Activated effector memory CD4-positive, alpha-beta T cell treated with Interleukin-2 at 50 U/mL for 16 hours (primary cell): ENCODE results near the gene CPT2.

ENCODE experiments used
- DNase-seq: peaks from one replicate; pipeline ENCODE4 v3.0.0-alpha.2; 2020

Gene CPT2

GRCh38 chr1:53220171-53220961, 23.7 kb downstream of the CPT2 start, which contains the start of gene CZIB:
Gene CZIB (minus strand): TSS chr1:53220634. CDS start chr1:53220575, 59 bp downstream.
- peak; percentile 90 for DNase-seq

- no peak for DNase-seq
Measured at GRCh38 chr1:53220962-53221286, 24.3 kb downstream of the CPT2 start.

GRCh38 chr1:53237638-53238037, 41.0 kb downstream of the CPT2 start:
- no peak for DNase-seq

GRCh38 chr1:53238197-53239155, 41.9 kb downstream of the CPT2 start, which contains the start of gene MAGOH:
Gene MAGOH (minus strand): TSS chr1:53238518. CDS start chr1:53238448, 70 bp downstream.
- peak; percentile 89 for DNase-seq

- no peak for DNase-seq
Measured at GRCh38 chr1:53241828-53242227, 45.2 kb downstream of the CPT2 start.

DNA sequence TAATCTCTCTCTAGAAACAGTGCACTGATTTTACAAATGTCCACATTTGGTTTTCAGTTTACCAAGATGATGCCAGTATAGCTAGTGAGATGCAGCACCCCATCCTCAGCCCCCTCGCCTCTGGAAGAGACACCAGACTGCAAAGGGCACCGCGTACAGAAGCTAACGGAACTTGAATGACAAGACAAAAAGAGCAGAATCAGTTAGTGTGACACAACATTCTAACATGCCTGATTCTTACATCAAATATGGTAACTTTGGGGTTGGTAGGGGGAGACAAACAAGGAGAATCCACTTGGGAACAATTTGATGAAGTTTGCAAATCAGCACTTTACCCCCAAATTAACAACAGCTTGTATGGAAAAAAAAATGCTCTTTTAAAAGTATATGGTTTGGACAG, 45.8 kb downstream of the CPT2 start:
- no peak for DNase-seq

GRCh38 chr1:53244141-53244540, 47.5 kb downstream of the CPT2 start:
- no peak for DNase-seq

GRCh38 chr1:53246261-53247134, 49.9 kb downstream of the CPT2 start:
- no peak for DNase-seq

DNA sequence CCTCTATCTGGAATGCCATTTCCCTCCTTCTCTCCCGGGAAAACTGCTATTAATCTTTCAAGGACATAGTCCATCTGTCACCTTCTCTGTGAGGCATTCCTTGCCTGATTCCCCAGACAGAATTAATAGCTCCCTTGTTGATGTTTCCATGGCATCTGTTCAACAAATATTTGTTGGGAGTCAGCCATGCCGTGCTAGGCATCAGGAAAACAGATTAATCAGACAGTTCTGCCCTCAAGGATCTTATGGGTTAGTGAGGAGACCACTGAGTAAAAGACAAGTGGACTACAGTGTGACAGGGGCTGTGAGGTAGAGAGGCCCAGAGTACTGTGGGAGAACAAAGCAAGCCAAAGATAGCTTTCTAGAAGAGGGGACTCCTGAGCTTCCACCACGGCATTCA, 53.1 kb downstream of the CPT2 start:
- DNase-seq: no peak

GRCh38 chr1:53250325-53250724, 53.7 kb downstream of the CPT2 start:
- no peak for DNase-seq

DNA sequence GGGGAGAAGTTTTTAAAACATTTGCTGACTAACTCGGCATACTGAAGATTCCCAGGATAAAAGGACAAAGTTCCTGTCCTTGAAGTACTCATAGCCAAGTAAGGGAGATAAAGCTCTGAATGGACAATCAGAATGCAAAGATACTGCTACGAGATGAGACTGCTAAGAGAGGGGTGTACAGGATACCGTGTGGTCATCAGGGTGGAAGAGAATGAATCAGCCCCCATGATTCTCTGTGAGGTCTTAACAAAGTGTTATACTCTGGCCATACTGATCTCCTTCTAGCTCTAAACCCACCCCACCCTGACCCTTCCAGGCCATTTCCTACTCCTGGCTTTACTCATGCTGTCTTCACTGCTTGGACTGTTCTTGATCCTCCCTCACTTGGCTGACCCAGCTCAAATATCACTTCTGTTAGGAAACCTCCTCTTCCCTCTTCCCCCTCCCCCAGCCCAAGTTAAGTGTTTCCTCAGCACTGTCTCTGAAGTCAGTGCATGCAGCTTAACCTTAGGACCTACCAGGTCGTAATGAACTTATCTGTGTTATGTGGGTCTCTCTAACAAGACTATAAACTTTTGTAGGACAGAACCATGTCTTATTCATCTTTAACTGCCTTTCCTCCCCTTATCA, 57.5 kb downstream of the CPT2 start:
- DNase-seq: no peak

DNA sequence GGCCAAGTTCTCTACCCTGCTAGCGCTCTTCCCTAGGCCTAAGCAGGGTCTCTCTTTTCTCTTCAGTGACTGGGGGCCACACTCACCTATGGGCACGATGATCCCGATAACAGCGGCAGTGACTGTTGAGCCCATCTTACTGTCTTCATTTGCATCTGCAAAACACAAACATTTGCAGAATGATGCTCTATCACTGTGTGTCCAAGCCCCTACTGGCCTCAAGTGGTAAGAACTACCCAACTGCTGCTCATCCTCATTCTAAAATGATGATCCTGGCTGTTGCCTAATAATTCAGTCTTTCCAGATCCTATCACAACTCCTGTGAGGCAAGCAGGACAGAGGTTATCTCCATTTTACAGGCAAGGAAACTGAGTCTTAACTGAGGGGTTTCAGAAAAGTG, 58.4 kb downstream of the CPT2 start:
- DNase-seq: no peak

DNA sequence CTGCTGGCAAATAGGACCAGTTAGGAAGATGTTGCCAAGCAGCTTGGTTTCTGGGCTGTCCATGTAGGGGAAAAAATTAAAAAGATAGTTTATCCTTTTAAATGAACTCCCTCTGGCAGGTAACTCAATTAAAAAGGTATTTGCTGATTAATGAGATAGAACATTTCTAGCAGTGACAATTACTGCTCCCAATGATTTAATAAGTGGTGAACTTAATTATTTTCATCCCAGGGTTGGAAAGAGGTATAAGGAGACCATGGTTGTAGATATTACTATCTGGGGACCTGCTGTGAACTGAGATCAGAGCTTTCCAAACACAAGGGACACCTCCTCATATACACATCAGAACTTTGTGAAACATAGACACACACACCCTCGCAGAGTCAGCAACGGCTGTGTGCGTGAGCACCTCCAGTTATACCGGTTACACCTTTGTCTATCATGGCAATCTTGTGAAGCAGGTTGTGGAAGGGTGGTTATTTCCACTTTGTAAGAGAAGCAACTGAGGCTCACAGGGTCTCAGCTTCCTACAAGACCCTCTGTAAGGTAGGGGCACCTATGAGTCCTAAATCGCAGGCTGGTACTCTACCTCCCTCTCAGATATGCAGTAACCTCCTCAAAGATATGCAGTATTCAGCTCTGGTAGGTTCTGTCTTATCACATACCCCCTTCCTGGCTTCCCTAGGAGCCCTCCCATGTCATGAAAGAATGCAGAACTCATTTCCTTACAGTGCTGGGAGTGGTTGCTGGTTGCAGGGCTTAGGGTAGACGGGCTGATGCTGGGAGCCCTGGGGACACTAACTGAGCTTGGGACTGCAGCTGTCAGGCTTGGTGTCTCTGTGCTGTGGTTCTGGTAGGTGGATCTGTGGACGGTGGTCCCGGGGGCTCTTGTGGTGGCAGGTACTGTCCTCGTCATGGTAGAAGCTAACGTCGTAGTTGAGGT, 60.2 kb downstream of the CPT2 start:
- DNase-seq: no peak

- no peak for DNase-seq
Measured at GRCh38 chr1:53257454-53258081, 60.9 kb downstream of the CPT2 start.

DNA sequence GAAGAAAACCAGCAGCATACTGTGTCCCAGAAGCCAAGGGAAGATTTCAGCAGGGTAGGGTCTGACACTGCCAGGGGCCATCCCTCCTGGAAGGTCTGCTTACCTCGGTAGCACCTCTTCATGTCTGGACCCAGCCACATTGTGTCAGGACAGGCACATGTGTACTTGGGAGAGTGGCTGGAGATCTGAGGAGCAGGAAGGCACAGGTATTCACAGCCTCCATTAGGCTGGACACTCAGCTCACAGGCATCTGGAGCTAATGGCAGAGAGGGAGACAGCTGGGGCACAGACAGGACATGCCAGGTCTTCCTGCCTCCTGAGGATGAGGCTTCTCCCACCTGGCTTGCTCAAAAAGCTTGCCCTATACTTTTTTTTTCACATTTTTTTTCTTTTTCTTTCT, 61.6 kb downstream of the CPT2 start:
- DNase-seq: no peak

- no peak for DNase-seq
Measured at GRCh38 chr1:53259932-53260331, 63.3 kb downstream of the CPT2 start.

DNA sequence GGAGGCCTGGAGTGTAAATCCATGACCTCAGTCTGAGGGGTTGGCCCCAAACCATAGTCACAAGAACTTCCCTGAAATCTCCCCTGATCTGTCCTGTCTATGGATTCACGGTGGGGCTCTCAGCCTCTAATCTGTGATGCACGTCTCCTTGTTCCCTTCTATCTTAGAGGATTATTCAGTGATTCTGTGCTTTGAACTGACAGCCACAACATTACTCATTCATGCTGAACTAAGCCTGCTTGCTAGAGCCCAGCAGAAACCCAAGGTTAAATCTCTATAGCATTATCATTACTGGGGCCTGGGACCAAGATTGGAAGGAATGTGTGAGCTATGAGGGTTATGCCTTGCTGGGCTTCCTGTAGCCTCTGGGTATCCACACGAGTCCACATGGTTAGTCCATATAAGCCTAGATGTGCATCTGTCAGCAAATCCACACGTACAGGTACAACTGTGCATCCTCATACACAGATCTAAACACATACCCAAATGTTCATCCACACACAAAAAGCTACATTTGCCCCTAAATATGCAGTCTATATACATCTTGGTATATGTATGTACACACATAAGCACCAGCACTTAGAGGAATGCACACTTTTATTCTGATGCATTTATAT, 64.1 kb downstream of the CPT2 start:
- no peak for DNase-seq

GRCh38 chr1:53262000-53262399, 65.4 kb downstream of the CPT2 start:
- no peak for DNase-seq
